C4-2B (cell line): Measurements from ENCODE around the gene RSPO3.

Experiments
- ZFX ChIP-seq: fragments of 450-650 bp; IDR thresholded peaks from 2 replicates; pipeline ENCODE4 v1.6.1; 2017
- TF ChIP-seq, protein P1 (sequence below): fragments of 450-650 bp; conservative IDR thresholded peaks from 2 replicates; pipeline ENCODE4 v1.5.1; 2017; ENCODE audit warnings: mild to moderate bottlenecking

GRCh38 chr6:127164565-127164964, 46.1 kb downstream of the RSPO3 start:
- TF ChIP-seq, protein P1, sequence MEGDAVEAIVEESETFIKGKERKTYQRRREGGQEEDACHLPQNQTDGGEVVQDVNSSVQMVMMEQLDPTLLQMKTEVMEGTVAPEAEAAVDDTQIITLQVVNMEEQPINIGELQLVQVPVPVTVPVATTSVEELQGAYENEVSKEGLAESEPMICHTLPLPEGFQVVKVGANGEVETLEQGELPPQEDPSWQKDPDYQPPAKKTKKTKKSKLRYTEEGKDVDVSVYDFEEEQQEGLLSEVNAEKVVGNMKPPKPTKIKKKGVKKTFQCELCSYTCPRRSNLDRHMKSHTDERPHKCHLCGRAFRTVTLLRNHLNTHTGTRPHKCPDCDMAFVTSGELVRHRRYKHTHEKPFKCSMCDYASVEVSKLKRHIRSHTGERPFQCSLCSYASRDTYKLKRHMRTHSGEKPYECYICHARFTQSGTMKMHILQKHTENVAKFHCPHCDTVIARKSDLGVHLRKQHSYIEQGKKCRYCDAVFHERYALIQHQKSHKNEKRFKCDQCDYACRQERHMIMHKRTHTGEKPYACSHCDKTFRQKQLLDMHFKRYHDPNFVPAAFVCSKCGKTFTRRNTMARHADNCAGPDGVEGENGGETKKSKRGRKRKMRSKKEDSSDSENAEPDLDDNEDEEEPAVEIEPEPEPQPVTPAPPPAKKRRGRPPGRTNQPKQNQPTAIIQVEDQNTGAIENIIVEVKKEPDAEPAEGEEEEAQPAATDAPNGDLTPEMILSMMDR: no peak
- no peak for TF ChIP-seq ZFX
